Caco-2 (cell line): ENCODE data around the gene ID3. TPM values are rescaled to one million over a fixed set of nuclear protein-coding genes. Genes with fewer than 3 reads are reported as not detected.

Source experiments
- BruUV-seq: library from RNA; stranded (reverse); fragments of 400-500 nt; replicated peaks from 2 replicates; lab custom pipeline; 2021; lab: Mats Ljungman, UMichigan
- CTCF ChIA-PET: fragments of 300-600 bp; sonication (Branson Sonifier 250); formaldehyde crosslinking; loops from one replicate; lab custom pipeline; 2022; ENCODE audit warnings: antibody characterized with exemption; lab: Charles Lee
- POLR2A ChIA-PET: fragments of 300-600 bp; sonication (Branson Sonifier 250); formaldehyde crosslinking; loops from one replicate; lab custom pipeline; 2022; ENCODE audit warnings: antibody characterized with exemption; lab: Charles Lee
- DNase-seq, 2 experiments: peaks; one replicate each; pipeline versions ENCODE4 v3.0.0 to v3.0.0-alpha.2; 2020 to 2022
- H3K27me3 ChIP-seq: replicated peaks from 2 replicates; pipeline ENCODE4 v1.6.0; 2011; ENCODE audit warnings: low read length; ENCODE audit not compliant: control insufficient read depth, insufficient read depth
- H3K36me3 ChIP-seq: 2 replicates; pipeline ENCODE4 v1.5.1; 2011; ENCODE audit warnings: low read length; ENCODE audit not compliant: control insufficient read depth, insufficient read depth
- H3K4me1 ChIP-seq: fragments of 250-450 bp; sonication (Bioruptor Pico); 2 replicates; pipeline ENCODE4 v1.5.1; 2020; ENCODE audit warnings: mild to moderate bottlenecking
- H3K4me3 ChIP-seq: 2 replicates; pipeline ENCODE4 v1.5.1; 2011; ENCODE audit warnings: low read depth, mild to moderate bottlenecking, control low read depth, low read length
- H3K9me3 ChIP-seq: fragments of 250-450 bp; sonication (Bioruptor Pico); 2 replicates; pipeline ENCODE4 v1.5.1; 2020; ENCODE audit warnings: mild to moderate bottlenecking, moderate library complexity
- H3K27ac Mint-ChIP-seq: one replicate; pipeline ENCODE4 v1.8.0; 2022; ENCODE audit warnings: mixed read lengths; ENCODE audit not compliant: unreplicated experiment
- H3K27me3 Mint-ChIP-seq: one replicate; pipeline ENCODE4 v1.8.0; 2022; ENCODE audit warnings: mixed read lengths; ENCODE audit not compliant: insufficient read depth, unreplicated experiment
- H3K36me3 Mint-ChIP-seq: one replicate; pipeline ENCODE4 v1.8.0; 2022; ENCODE audit warnings: mild to moderate bottlenecking, mixed read lengths; ENCODE audit not compliant: insufficient read depth, unreplicated experiment
- H3K4me1 Mint-ChIP-seq: one replicate; pipeline ENCODE4 v1.8.0; 2022; ENCODE audit warnings: low read depth, mixed read lengths; ENCODE audit not compliant: unreplicated experiment
- H3K4me3 Mint-ChIP-seq: one replicate; pipeline ENCODE4 v1.8.0; 2022; ENCODE audit warnings: mild to moderate bottlenecking, moderate library complexity, mixed read lengths; ENCODE audit not compliant: unreplicated experiment
- H3K9me3 Mint-ChIP-seq: one replicate; pipeline ENCODE4 v1.8.0; 2022; ENCODE audit warnings: mixed read lengths; ENCODE audit not compliant: unreplicated experiment
- intact Hi-C: fragments of 100-400 bp; cut with micrococcal nuclease; formaldehyde crosslinking; loops from one replicate; pipeline ENCODE4 v1.10.0; 2022; ENCODE audit not compliant: unreplicated experiment
- total RNA-seq: library from RNA; stranded (reverse); gene quantifications from 2 replicates; pipeline ENCODE4 v1.2.3, GENCODE V29; 2022
- TF ChIP-seq, protein P1 (sequence below), 2 experiments: fragments of 200-600 bp in 1 of 2; IDR thresholded peaks; 1 replicate in 1 of 2; 2 replicates in 1 of 2; pipeline versions ENCODE4 v1.5.1 to v1.8.0; 2011 to 2022; ENCODE audit warnings: antibody characterized with exemption in 1 of 2, control low read depth in 1 of 2, inconsistent platforms in 1 of 2, low read depth in 1 of 2, low read length in 1 of 2, mild to moderate bottlenecking in 1 of 2, moderate library complexity in 1 of 2; ENCODE audit not compliant: insufficient read depth in 1 of 2, severe bottlenecking in 1 of 2, unreplicated experiment in 1 of 2

The ID3 gene
- total RNA-seq, 1 experiment from 2014 or later, result 13.7 TPM

DNA sequence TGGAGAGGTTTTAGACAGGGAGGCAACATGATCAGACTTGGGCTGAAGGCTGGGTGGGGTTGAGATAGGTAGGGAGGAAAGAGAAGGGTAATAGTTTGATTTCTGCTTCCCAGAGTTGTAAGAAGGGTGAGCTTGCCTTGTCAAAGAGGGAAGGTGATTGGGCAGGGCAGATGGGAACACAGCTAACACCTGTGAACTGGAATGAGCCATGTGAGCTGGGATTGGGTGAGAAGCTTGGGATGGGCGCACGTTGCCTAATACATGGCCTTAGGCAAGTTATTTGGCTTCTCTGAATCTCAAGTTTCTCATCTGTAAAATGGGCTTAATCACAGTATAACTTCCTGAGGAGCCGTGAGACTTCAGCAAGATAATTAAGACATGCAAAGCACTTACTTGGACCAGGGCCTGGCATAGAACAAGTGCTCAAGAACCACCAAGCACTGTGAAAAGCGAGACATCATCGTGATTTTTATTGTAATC lies 33.8 kb upstream of the ID3 start:
- peaks cover 12% of the 10 kb centered on the region; the same call in 1 of the 2 replicates for H3K4me1 ChIP-seq
- no peak for DNase-seq
- H3K36me3 ChIP-seq, result no peaks in the 10 kb centered on the region
- Mint-ChIP-seq H3K4me3 (no peak overlapping the region), H3K36me3 (no peaks in the 10 kb centered on the region), H3K27me3 (no peaks in the 10 kb centered on the region), H3K4me1 (peaks cover 10% of the 10 kb centered on the region), H3K27ac (no peak overlapping the region), H3K9me3 (no peaks in the 10 kb centered on the region)
- no TSS peak for BruUV-seq
- intact Hi-C loops, result loop anchor here (2.0 to 5.0 kb wide), 2 partner anchors 16 to 36 kb away; partner anchors contain the start of gene ID3
- no peaks in the 10 kb centered on the region for H3K27me3 ChIP-seq
- ChIA-PET POLR2A (interaction anchor here (0.5 kb wide), 1 partner anchor 29 kb away, joined by 3 read pairs; no protein-coding TSS in a partner anchor), CTCF (interaction anchor here (1.6 kb wide), 1 partner anchor 39 kb away, joined by 3 read pairs; no protein-coding TSS in a partner anchor)
- TF ChIP-seq, protein P1, sequence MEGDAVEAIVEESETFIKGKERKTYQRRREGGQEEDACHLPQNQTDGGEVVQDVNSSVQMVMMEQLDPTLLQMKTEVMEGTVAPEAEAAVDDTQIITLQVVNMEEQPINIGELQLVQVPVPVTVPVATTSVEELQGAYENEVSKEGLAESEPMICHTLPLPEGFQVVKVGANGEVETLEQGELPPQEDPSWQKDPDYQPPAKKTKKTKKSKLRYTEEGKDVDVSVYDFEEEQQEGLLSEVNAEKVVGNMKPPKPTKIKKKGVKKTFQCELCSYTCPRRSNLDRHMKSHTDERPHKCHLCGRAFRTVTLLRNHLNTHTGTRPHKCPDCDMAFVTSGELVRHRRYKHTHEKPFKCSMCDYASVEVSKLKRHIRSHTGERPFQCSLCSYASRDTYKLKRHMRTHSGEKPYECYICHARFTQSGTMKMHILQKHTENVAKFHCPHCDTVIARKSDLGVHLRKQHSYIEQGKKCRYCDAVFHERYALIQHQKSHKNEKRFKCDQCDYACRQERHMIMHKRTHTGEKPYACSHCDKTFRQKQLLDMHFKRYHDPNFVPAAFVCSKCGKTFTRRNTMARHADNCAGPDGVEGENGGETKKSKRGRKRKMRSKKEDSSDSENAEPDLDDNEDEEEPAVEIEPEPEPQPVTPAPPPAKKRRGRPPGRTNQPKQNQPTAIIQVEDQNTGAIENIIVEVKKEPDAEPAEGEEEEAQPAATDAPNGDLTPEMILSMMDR (IDR thresholded peaks at IDR 0.05; ENCODE audit: insufficient read depth in 1 of 2, low read depth in 1 of 2, low read length in 1 of 2, severe bottlenecking in 1 of 2, unreplicated experiment in 1 of 2), result no peak
- no peak overlapping the region for H3K4me3 ChIP-seq
- no peaks in the 10 kb centered on the region for H3K9me3 ChIP-seq

DNA sequence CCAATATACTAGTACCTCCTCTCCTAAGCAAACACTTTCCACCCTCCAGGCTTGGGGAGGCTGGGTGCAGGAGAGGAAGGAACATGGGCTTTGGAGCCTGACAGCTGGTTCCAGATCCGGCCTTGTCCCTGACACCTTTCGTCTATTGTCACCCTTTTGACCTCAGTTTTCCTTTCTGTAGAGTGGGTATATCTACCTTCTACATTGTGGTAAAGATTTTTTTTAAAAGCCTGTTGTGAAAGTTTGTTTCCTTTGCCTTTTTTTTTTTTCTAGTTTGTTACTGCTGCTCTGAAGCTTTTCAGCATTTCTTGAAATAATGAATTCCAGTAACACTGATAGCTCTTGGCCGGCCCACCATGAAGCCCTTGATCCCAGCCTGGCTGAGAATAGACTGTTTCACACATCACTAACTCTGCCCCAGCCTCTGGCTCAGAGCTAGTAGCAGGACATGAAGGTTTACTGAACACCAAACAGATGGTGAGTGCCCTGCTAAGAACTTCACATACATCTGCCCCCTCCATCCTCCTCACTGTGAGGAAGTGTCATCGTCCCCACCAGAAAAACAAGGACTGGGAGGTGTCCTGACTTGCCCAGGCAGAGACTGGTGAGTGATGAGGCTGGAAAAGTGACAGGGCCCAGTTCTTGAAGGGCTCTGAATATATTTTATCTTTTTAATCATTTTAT lies 33.0 kb upstream of the ID3 start:
- H3K4me3 Mint-ChIP-seq, result no peak overlapping the region
- H3K27me3 Mint-ChIP-seq, result no peaks in the 10 kb centered on the region
- H3K27me3 ChIP-seq, result no peaks in the 10 kb centered on the region
- TF ChIP-seq, protein P1 (IDR thresholded peaks at IDR 0.05; ENCODE audit: insufficient read depth in 1 of 2, low read depth in 1 of 2, low read length in 1 of 2, severe bottlenecking in 1 of 2, unreplicated experiment in 1 of 2), result no peak
- no peaks in the 10 kb centered on the region for H3K9me3 Mint-ChIP-seq
- H3K36me3 ChIP-seq, result no peaks in the 10 kb centered on the region
- peaks cover 10% of the 10 kb centered on the region for H3K4me1 Mint-ChIP-seq
- ChIA-PET POLR2A (no interaction called here), CTCF (interaction anchor here (1.6 kb wide), 1 partner anchor 38 kb away, joined by 3 read pairs; no protein-coding TSS in a partner anchor)
- no peak overlapping the region for H3K27ac Mint-ChIP-seq
- H3K36me3 Mint-ChIP-seq, result no peaks in the 10 kb centered on the region
- H3K4me1 ChIP-seq, result peaks cover 12% of the 10 kb centered on the region; the same call in 1 of the 2 replicates
- BruUV-seq, result no TSS peak
- no peak overlapping the region for H3K4me3 ChIP-seq
- H3K9me3 ChIP-seq, result no peaks in the 10 kb centered on the region
- intact Hi-C loops, result loop anchor here (2.0 to 5.0 kb wide), 2 partner anchors 16 to 35 kb away; partner anchors contain the start of gene ID3
- DNase-seq, result no peak

DNA sequence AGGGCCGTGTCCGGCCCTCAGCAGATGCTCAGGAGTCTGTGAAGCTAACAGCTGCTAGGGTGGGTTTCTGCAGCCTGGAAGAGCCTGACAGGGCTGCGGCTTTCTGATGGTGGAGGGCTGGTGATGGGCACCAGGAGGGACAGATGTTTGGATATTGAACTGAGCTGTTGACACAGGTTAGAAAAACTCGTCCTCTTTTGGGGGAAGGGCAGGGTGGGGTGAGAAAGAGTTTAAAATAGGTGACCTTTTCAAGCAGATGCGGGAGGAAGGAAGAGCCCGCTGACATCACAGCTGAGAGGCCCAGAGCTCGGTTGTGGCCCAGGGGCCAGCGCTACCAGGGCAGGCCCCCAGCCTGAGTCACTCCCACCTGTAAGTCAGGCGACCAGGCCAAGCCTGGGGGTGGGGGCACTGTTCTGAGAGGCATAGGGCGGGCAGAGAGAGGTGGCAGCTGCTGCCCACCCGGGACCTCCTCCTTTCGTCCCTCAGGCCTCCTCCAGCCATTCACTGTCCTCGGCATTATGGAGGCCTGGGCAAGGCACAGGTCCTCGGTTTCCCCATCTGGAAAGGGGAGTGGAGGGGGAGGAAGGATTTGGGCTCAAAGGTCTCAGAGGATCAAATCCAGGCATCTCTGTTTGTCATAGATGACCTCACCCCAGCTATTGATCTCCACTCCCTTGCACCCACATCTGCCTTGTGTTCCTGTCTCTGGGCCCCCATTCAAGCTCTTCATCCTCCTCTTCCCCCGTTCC lies 32.3 kb upstream of the ID3 start:
- POLR2A ChIA-PET, result no interaction called here
- Mint-ChIP-seq H3K27me3 (no peaks in the 10 kb centered on the region), H3K4me3 (no peak overlapping the region), H3K9me3 (no peaks in the 10 kb centered on the region), H3K36me3 (no peaks in the 10 kb centered on the region), H3K4me1 (peaks cover 10% of the 10 kb centered on the region), H3K27ac (peak overlapping the region; percentile 13)
- no peak for DNase-seq
- intact Hi-C loops, result loop anchor here (2.0 to 5.0 kb wide), 2 partner anchors 15 to 34 kb away; partner anchors contain the start of gene ID3
- BruUV-seq, result no TSS peak
- H3K4me3 ChIP-seq, result no peak overlapping the region
- H3K9me3 ChIP-seq, result no peaks in the 10 kb centered on the region
- CTCF ChIA-PET, result interaction anchor here (0.9 to 1.6 kb wide), 2 partner anchors 37 to 46 kb away, joined by 3 to 4 read pairs; no protein-coding TSS in a partner anchor
- H3K27me3 ChIP-seq, result no peaks in the 10 kb centered on the region
- H3K36me3 ChIP-seq, result no peaks in the 10 kb centered on the region
- peaks cover 12% of the 10 kb centered on the region; the same call in 1 of the 2 replicates for H3K4me1 ChIP-seq
- TF ChIP-seq, protein P1 (IDR thresholded peaks at IDR 0.05; ENCODE audit: insufficient read depth in 1 of 2, low read depth in 1 of 2, low read length in 1 of 2, severe bottlenecking in 1 of 2, unreplicated experiment in 1 of 2), result no peak
